Measurements from ENCODE around the gene A3GALT2. TPM values are rescaled to one million over a fixed set of nuclear protein-coding genes. Genes with fewer than 3 reads are reported as not detected.

A3GALT2 gene
- total RNA-seq, 1 experiment from 2014 or later: not detected

GRCh38 chr1:33271666-33272505 is 49.0 kb downstream of the A3GALT2 start:
- intact Hi-C loops (cut with micrococcal nuclease): no loop called here
- Mint-ChIP-seq H3K4me1 (ENCODE audit: insufficient read depth, unreplicated experiment) (peaks cover 7% of the 10 kb centered on the region), H3K27me3 (ENCODE audit: insufficient read depth, unreplicated experiment) (no peaks in the 10 kb centered on the region), H3K4me3 (ENCODE audit: unreplicated experiment) (no peak overlapping the region), H3K9me3 (ENCODE audit: unreplicated experiment) (no peaks in the 10 kb centered on the region), H3K27ac (ENCODE audit: low read depth, unreplicated experiment) (no peak overlapping the region), H3K36me3 (ENCODE audit: insufficient read depth, unreplicated experiment) (peaks cover 6% of the 10 kb centered on the region)
- POLR2A ChIA-PET: no interaction called here
- no TSS peak for BruUV-seq (replicated peaks)
- TF ChIP-seq CTCF (IDR thresholded peaks at IDR 0.05; ENCODE audit: unreplicated experiment): no peak
- no peak for DNase-seq (ENCODE audit: unreplicated experiment)
- CTCF ChIA-PET: interaction anchor here (0.5 to 0.9 kb wide), 3 partner anchors 24 to 183 kb away, joined by 3 to 5 read pairs (median 3); no protein-coding TSS in a partner anchor

GRCh38 chr1:33270808-33271465 is 50.0 kb downstream of the A3GALT2 start:
- Mint-ChIP-seq H3K4me1 (ENCODE audit: insufficient read depth, unreplicated experiment) (peaks cover 7% of the 10 kb centered on the region), H3K27ac (ENCODE audit: low read depth, unreplicated experiment) (no peak overlapping the region), H3K27me3 (ENCODE audit: insufficient read depth, unreplicated experiment) (no peaks in the 10 kb centered on the region), H3K9me3 (ENCODE audit: unreplicated experiment) (no peaks in the 10 kb centered on the region), H3K36me3 (ENCODE audit: insufficient read depth, unreplicated experiment) (no peaks in the 10 kb centered on the region), H3K4me3 (ENCODE audit: unreplicated experiment) (no peak overlapping the region)
- TF ChIP-seq CTCF (IDR thresholded peaks at IDR 0.05; ENCODE audit: unreplicated experiment): no peak
- ChIA-PET POLR2A (interaction anchor here (1.0 kb wide), 1 partner anchor 11 kb away, joined by 3 read pairs; no protein-coding TSS in a partner anchor), CTCF (interaction anchor here (0.5 to 0.9 kb wide), 3 partner anchors 24 to 362 kb away, joined by 3 to 5 read pairs (median 4); no protein-coding TSS in a partner anchor)
- intact Hi-C loops (cut with micrococcal nuclease): no loop called here
- no TSS peak for BruUV-seq (replicated peaks)
- DNase-seq (ENCODE audit: unreplicated experiment): no peak

GRCh38 chr1:33270379-33270778 is 50.5 kb downstream of the A3GALT2 start:
- no TSS peak for BruUV-seq (replicated peaks)
- CTCF ChIA-PET: interaction anchor here (0.5 to 1.1 kb wide), 3 partner anchors 25 to 362 kb away, joined by 3 to 4 read pairs (median 3); no protein-coding TSS in a partner anchor
- Mint-ChIP-seq H3K27me3 (ENCODE audit: insufficient read depth, unreplicated experiment) (no peaks in the 10 kb centered on the region), H3K27ac (ENCODE audit: low read depth, unreplicated experiment) (no peak overlapping the region), H3K36me3 (ENCODE audit: insufficient read depth, unreplicated experiment) (no peaks in the 10 kb centered on the region), H3K4me1 (ENCODE audit: insufficient read depth, unreplicated experiment) (peaks cover 7% of the 10 kb centered on the region), H3K4me3 (ENCODE audit: unreplicated experiment) (no peak overlapping the region), H3K9me3 (ENCODE audit: unreplicated experiment) (no peaks in the 10 kb centered on the region)
- POLR2A ChIA-PET: interaction anchor here (0.6 to 1.0 kb wide), 2 partner anchors 9 to 11 kb away, joined by 3 read pairs; no protein-coding TSS in a partner anchor
- intact Hi-C loops (cut with micrococcal nuclease): no loop called here
- DNase-seq (ENCODE audit: unreplicated experiment): no peak
- TF ChIP-seq CTCF (IDR thresholded peaks at IDR 0.05; ENCODE audit: unreplicated experiment): no peak

- H3K36me3 Mint-ChIP-seq (ENCODE audit: insufficient read depth, unreplicated experiment): no peaks in the 10 kb centered on the region
- intact Hi-C loops (cut with micrococcal nuclease): no loop called here
- no peak for DNase-seq (ENCODE audit: unreplicated experiment)
- peaks cover 7% of the 10 kb centered on the region for H3K4me1 Mint-ChIP-seq (ENCODE audit: insufficient read depth, unreplicated experiment)
- H3K9me3 Mint-ChIP-seq (ENCODE audit: unreplicated experiment): no peaks in the 10 kb centered on the region
- TF ChIP-seq CTCF (IDR thresholded peaks at IDR 0.05; ENCODE audit: unreplicated experiment): no peak
- no TSS peak for BruUV-seq (replicated peaks)
- CTCF ChIA-PET: interaction anchor here (1.1 to 1.7 kb wide), 2 partner anchors 26 to 235 kb away, joined by 3 to 6 read pairs; no protein-coding TSS in a partner anchor
- no peaks in the 10 kb centered on the region for H3K27me3 Mint-ChIP-seq (ENCODE audit: insufficient read depth, unreplicated experiment)
- no peak overlapping the region for H3K4me3 Mint-ChIP-seq (ENCODE audit: unreplicated experiment)
- H3K27ac Mint-ChIP-seq (ENCODE audit: low read depth, unreplicated experiment): no peak overlapping the region
- POLR2A ChIA-PET: no interaction called here
Measured at GRCh38 chr1:33269621-33270020, 51.3 kb downstream of the A3GALT2 start.

Measured in MCF 10A (cell line).